Stimulated activated CD4-positive, alpha-beta T cell treated with anti-CD3 and anti-CD28 coated beads, Interleukin-2, amount 100 ng/mL, for 48 hours (primary cell): ENCODE results near the gene TAS1R2.
"Not testable (repeated sequence)": the region's sequence is repeated elsewhere in the genome, so short reads cannot be mapped to it uniquely, and the experiment has no call there.

Source experiments
- DNase-seq, 2 donors: peaks; one replicate each; pipeline ENCODE4 v3.0.0-alpha.2; 2020

The TAS1R2 gene

GRCh38 chr1:18868354-18868753 lies 8.9 kb upstream of the TAS1R2 start:
- no peak for DNase-seq

- no peak for DNase-seq
Measured at GRCh38 chr1:18866846-18867245, 7.4 kb upstream of the TAS1R2 start.

GRCh38 chr1:18866314-18866713 lies 6.9 kb upstream of the TAS1R2 start:
- no peak for DNase-seq

GRCh38 chr1:18865176-18865575 lies 5.7 kb upstream of the TAS1R2 start:
- DNase-seq = no peak

- DNase-seq = no peak
Measured at GRCh38 chr1:18861590-18861989, 2.1 kb upstream of the TAS1R2 start.

GRCh38 chr1:18861082-18861481 lies 1.6 kb upstream of the TAS1R2 start:
- DNase-seq = no peak

GRCh38 chr1:18858070-18858688 lies 1.3 kb downstream of the TAS1R2 start:
- DNase-seq = no peak

- no peak for DNase-seq
Measured at GRCh38 chr1:18856435-18856834, 3.0 kb downstream of the TAS1R2 start.

- no peak for DNase-seq
Measured at GRCh38 chr1:18855573-18855972, 3.9 kb downstream of the TAS1R2 start.

- DNase-seq = no peak
Measured at GRCh38 chr1:18854331-18855025, 5.0 kb downstream of the TAS1R2 start.

GRCh38 chr1:18852501-18852900 lies 7.0 kb downstream of the TAS1R2 start:
- no peak for DNase-seq

- no peak for DNase-seq
Measured at GRCh38 chr1:18849261-18849711, 10.2 kb downstream of the TAS1R2 start.

GRCh38 chr1:18847723-18848122 lies 11.7 kb downstream of the TAS1R2 start:
- not testable (repeated sequence) for DNase-seq

- DNase-seq = no peak
Measured at GRCh38 chr1:18840145-18840544, 19.3 kb downstream of the TAS1R2 start.

GRCh38 chr1:18836654-18837053 lies 22.8 kb downstream of the TAS1R2 start:
- DNase-seq = no peak

- not testable (repeated sequence) for DNase-seq
Measured at GRCh38 chr1:18832319-18832718, 27.1 kb downstream of the TAS1R2 start.

GRCh38 chr1:18831656-18832055 lies 27.8 kb downstream of the TAS1R2 start:
- no peak for DNase-seq

- no peak for DNase-seq
Measured at GRCh38 chr1:18830596-18830995, 28.9 kb downstream of the TAS1R2 start.

- no peak for DNase-seq
Measured at GRCh38 chr1:18829671-18830070, 29.8 kb downstream of the TAS1R2 start.

- no peak for DNase-seq
Measured at GRCh38 chr1:18828224-18828623, 31.2 kb downstream of the TAS1R2 start.

- DNase-seq = no peak
Measured at GRCh38 chr1:18823438-18823837, 36.0 kb downstream of the TAS1R2 start.

- DNase-seq = peak; percentile 62 to 72
Measured at GRCh38 chr1:18820791-18821641, 38.4 kb downstream of the TAS1R2 start.

GRCh38 chr1:18819986-18820790 lies 39.3 kb downstream of the TAS1R2 start:
- DNase-seq = no peak
